GM18873 (cell line): Measurements from ENCODE around the gene GAB3.
A peak's percentile ranks its signal among the peaks of the same experiment; 100 is the strongest.
"Not testable (repeated sequence)": the region's sequence is repeated elsewhere in the genome, so short reads cannot be mapped to it uniquely, and the experiment has no call there.

ENCODE experiments used
- ATAC-seq: cut with Tn5 transposase; IDR thresholded peaks from one replicate; pipeline ENCODE4 v1.9.1; 2021; ENCODE audit warnings: mild to moderate bottlenecking, moderate library complexity, moderate number of reproducible peaks; ENCODE audit not compliant: unreplicated experiment, low FRiP score

The GAB3 gene

GRCh38 chrX:154724993-154725756 is 25.7 kb downstream of the GAB3 start:
- no peak for ATAC-seq

GRCh38 chrX:154721155-154721554 is 29.7 kb downstream of the GAB3 start:
- no peak for ATAC-seq

GRCh38 chrX:154720067-154720466 is 30.8 kb downstream of the GAB3 start:
- no peak for ATAC-seq

GRCh38 chrX:154719132-154719675 is 31.7 kb downstream of the GAB3 start:
- ATAC-seq, result no peak

GRCh38 chrX:154718616-154719015 is 32.3 kb downstream of the GAB3 start:
- no peak for ATAC-seq

GRCh38 chrX:154717824-154718223 is 33.1 kb downstream of the GAB3 start:
- ATAC-seq, result no peak

- ATAC-seq, result no peak
Observed at GRCh38 chrX:154715825-154716224, 35.1 kb downstream of the GAB3 start.

GRCh38 chrX:154714925-154715324 is 36.0 kb downstream of the GAB3 start:
- ATAC-seq, result peak; percentile 45

GRCh38 chrX:154712781-154713740 is 37.8 kb downstream of the GAB3 start:
- ATAC-seq, result peak; percentile 70

GRCh38 chrX:154711264-154711663 is 39.6 kb downstream of the GAB3 start:
- no peak for ATAC-seq

- no peak for ATAC-seq
Observed at GRCh38 chrX:154710309-154710708, 40.6 kb downstream of the GAB3 start.

GRCh38 chrX:154698630-154699248 is 52.1 kb downstream of the GAB3 start:
- no peak for ATAC-seq

- ATAC-seq, result no peak
Observed at GRCh38 chrX:154696676-154697045, 54.2 kb downstream of the GAB3 start.

GRCh38 chrX:154695911-154696675 is 54.8 kb downstream of the GAB3 start:
- no peak for ATAC-seq

- no peak for ATAC-seq
Observed at GRCh38 chrX:154693394-154693793, 57.5 kb downstream of the GAB3 start.

- ATAC-seq, result not testable (repeated sequence)
Observed at GRCh38 chrX:154690438-154690837, 60.4 kb downstream of the GAB3 start.

- ATAC-seq, result not testable (repeated sequence)
Observed at GRCh38 chrX:154672084-154672483, 78.8 kb downstream of the GAB3 start.

- not testable (repeated sequence) for ATAC-seq
Observed at GRCh38 chrX:154670848-154671247, 80.0 kb downstream of the GAB3 start.

- ATAC-seq, result no peak
Observed at GRCh38 chrX:154661899-154662298, 89.0 kb downstream of the GAB3 start.

- no peak for ATAC-seq
Observed at GRCh38 chrX:154661170-154661569, 89.7 kb downstream of the GAB3 start.
